Testis (tissue), 3 donors: Measurements from ENCODE around the gene AMMECR1. TPM values are rescaled to one million over a fixed set of nuclear protein-coding genes. Genes with fewer than 3 reads are reported as not detected.
"Not testable (repeated sequence)": the region's sequence is repeated elsewhere in the genome, so short reads cannot be mapped to it uniquely, and the experiment has no call there.

Experiments used
- DNase-seq: peaks from one replicate; pipeline ENCODE4 v3.0.0-alpha.2; 2019
- H3K27ac ChIP-seq, 2 donors: fragments of 200-600 bp; sonication (generic); one replicate each; pipeline ENCODE4 v1.5.1; 2019
- H3K27me3 ChIP-seq: fragments of 200-600 bp; sonication (generic); one replicate; pipeline ENCODE4 v1.5.1; 2019
- H3K36me3 ChIP-seq: fragments of 200-600 bp; sonication (generic); one replicate; pipeline ENCODE4 v1.5.1; 2017; ENCODE audit warnings: low read depth; ENCODE audit errors: missing control alignments
- H3K4me1 ChIP-seq: fragments of 200-600 bp; sonication (generic); one replicate; pipeline ENCODE4 v1.5.1; 2019
- H3K4me3 ChIP-seq, 2 donors: fragments of 200-600 bp; sonication (generic); one replicate each; pipeline ENCODE4 v1.5.1; 2017 to 2019
- H3K9me3 ChIP-seq: fragments of 200-600 bp; sonication (generic); one replicate; pipeline ENCODE4 v1.5.1; 2017
- POLR2A ChIP-seq: fragments of 450-650 bp; IDR thresholded peaks from one replicate; pipeline ENCODE4 v1.6.1; 2017; ENCODE audit warnings: antibody characterized with exemption, mild to moderate bottlenecking, moderate library complexity
- WGBS, 2 donors: methylation state at CpG; one replicate each; pipeline ENCODE4 v1.1.5; 2018; 5-methylcytosine and 5-hydroxymethylcytosine counted together
- intact Hi-C: fragments of 100-400 bp; cut with DNase I; formaldehyde crosslinking; loops from one replicate; pipeline ENCODE4 v1.15.1; 2023; ENCODE audit warnings: low total_unique reads
- polyA plus RNA-seq: library from polyadenylated mRNA; stranded (reverse); fragments of 350-450 nt; fragmentation: Illumina TruSeq; extraction: RNeasy Lipid Tissue Mini Kit (QIAGEN cat#74804); gene quantifications from one replicate; pipeline ENCODE4 v1.2.3, GENCODE V29; 2014; ENCODE audit warnings: low read depth, low replicate concordance; ENCODE audit not compliant: insufficient read depth
- total RNA-seq, 2 donors: library from RNA; depleted of rRNA; stranded (reverse); fragments of >200 nt; gene quantifications; one replicate each; pipeline ENCODE4 v1.2.3, GENCODE V29; 2016
- TF ChIP-seq, protein P1 (sequence below), 3 experiments: fragments of 450-650 bp in 2 of 3; fragments of 200-600 bp in 1 of 3; sonication (generic) in 1 of 3; IDR thresholded peaks; one replicate each; pipeline ENCODE4 v1.5.1; 2016 to 2019; ENCODE audit warnings: antibody characterized with exemption in 3 of 3, mild to moderate bottlenecking in 2 of 3, moderate library complexity in 1 of 3

AMMECR1 gene
- total and polyA plus RNA-seq, 3 donors from 2014 or later, result 3.3 to 5.7 (median 5.4) TPM

DNA sequence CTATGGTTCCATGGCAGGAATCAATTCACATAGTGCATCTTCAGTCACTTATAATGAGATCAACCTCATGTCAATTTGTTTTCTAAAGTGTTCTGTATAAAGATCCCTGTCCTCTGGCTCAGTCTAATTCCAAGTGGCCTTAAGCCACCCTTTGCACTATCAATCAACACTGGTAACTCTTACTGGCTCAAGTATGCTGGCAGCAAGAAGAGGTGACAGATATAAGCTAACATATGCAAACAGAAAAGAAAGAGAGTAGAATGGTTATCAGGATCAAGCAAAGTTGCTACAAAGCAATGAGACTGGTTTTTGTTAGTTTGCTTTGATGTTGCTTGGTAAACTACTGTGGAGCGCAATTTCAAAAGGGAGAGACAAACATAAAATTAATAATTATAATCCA, 67.0 kb downstream of the AMMECR1 start:
- Histone ChIP-seq H3K27ac (no peak overlapping the region), H3K9me3 (no peaks in the 10 kb centered on the region), H3K4me1 (no peaks in the 10 kb centered on the region), H3K4me3 (no peak overlapping the region), H3K27me3 (no peaks in the 10 kb centered on the region), H3K36me3 (no peaks in the 10 kb centered on the region)
- 100% methylated on average over 1 of the region's 1 CpG for WGBS, 2 donors
- TF ChIP-seq, protein P1, sequence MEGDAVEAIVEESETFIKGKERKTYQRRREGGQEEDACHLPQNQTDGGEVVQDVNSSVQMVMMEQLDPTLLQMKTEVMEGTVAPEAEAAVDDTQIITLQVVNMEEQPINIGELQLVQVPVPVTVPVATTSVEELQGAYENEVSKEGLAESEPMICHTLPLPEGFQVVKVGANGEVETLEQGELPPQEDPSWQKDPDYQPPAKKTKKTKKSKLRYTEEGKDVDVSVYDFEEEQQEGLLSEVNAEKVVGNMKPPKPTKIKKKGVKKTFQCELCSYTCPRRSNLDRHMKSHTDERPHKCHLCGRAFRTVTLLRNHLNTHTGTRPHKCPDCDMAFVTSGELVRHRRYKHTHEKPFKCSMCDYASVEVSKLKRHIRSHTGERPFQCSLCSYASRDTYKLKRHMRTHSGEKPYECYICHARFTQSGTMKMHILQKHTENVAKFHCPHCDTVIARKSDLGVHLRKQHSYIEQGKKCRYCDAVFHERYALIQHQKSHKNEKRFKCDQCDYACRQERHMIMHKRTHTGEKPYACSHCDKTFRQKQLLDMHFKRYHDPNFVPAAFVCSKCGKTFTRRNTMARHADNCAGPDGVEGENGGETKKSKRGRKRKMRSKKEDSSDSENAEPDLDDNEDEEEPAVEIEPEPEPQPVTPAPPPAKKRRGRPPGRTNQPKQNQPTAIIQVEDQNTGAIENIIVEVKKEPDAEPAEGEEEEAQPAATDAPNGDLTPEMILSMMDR (IDR thresholded peaks at IDR 0.05), result no peak
- intact Hi-C loops, result no loop called here
- no peak for DNase-seq

DNA sequence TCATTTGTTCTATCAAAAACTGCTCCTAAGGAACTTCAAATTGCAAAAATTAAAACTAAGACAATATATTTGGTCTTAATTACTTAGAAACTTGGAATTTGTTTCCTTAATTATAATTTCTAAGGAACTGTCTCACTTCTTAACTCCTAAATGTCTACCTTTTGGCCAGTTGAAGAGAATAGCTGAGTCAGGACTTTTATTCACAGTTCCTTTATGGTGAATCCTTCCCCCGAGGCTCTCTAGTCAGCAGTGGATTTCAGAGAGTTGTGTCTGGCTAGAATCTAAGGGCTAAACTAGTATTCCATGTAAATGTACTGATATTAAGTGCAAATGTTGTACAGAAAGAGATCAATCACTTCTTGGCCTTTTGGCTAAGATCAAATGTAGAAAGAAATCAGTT, 69.3 kb downstream of the AMMECR1 start:
- Histone ChIP-seq H3K4me3 (no peak overlapping the region), H3K27ac (no peak overlapping the region), H3K4me1 (no peaks in the 10 kb centered on the region), H3K27me3 (no peaks in the 10 kb centered on the region), H3K36me3 (no peaks in the 10 kb centered on the region), H3K9me3 (no peaks in the 10 kb centered on the region)
- TF ChIP-seq, protein P1 (IDR thresholded peaks at IDR 0.05), result no peak
- no peak for TF ChIP-seq POLR2A
- WGBS, 2 donors, result 95 to 100% methylated on average over 1 of the region's 1 CpG
- no peak for DNase-seq
- intact Hi-C loops, result no loop called here

DNA sequence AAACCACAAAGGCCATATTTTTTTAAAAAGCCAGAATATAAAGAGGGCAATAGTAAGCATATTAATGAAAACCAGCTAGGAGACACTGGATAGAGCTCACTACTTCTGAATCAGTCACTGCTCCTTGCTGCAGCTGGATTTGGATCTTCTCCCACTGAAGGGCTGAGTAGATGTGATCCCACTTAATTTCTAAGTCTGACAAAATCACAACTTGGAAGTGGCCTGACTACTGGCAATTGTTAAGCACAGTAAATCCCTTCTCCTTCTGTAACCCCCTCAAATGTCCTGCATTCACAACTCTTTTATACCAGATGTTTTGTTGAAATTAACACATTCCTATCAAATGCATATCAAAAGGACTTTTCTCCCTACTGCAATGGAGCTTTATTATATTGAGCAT, 72.9 kb downstream of the AMMECR1 start:
- Histone ChIP-seq H3K36me3 (no peaks in the 10 kb centered on the region), H3K4me1 (no peaks in the 10 kb centered on the region), H3K27ac (no peak overlapping the region), H3K4me3 (no peak overlapping the region), H3K9me3 (no peaks in the 10 kb centered on the region), H3K27me3 (no peaks in the 10 kb centered on the region)
- no peak for DNase-seq
- intact Hi-C loops, result no loop called here
- TF ChIP-seq, protein P1 (IDR thresholded peaks at IDR 0.05), result no peak
- no peak for TF ChIP-seq POLR2A

DNA sequence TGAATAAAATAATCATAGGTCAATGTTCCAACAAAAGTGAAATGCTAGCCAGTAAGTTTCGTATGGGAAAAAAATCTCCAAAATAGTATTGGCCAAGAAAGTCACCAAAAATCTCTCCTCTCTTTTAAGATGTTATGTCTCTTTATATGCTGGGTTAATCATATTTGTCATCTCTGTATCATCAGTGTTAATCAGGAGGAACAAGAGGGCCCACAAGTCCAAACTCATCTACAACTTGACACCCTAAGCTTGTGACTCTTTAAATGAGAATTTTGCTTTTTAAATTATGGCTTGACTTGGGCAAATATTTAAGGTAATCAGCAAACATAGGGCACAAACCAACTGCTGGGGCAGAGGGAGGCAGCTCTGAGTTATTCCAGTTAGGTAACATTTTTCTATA, 75.5 kb downstream of the AMMECR1 start:
- no peak for DNase-seq
- no peaks in the 10 kb centered on the region for H3K4me1 ChIP-seq
- intact Hi-C loops, result no loop called here
- H3K27ac ChIP-seq, result no peak overlapping the region
- no peaks in the 10 kb centered on the region for H3K9me3 ChIP-seq
- H3K36me3 ChIP-seq, result no peaks in the 10 kb centered on the region
- H3K27me3 ChIP-seq, result no peaks in the 10 kb centered on the region
- 80 to 94% methylated on average over 1 of the region's 1 CpG for WGBS, 2 donors
- H3K4me3 ChIP-seq, result no peak overlapping the region
- TF ChIP-seq POLR2A, result no peak
- TF ChIP-seq, protein P1 (IDR thresholded peaks at IDR 0.05), result no peak

DNA sequence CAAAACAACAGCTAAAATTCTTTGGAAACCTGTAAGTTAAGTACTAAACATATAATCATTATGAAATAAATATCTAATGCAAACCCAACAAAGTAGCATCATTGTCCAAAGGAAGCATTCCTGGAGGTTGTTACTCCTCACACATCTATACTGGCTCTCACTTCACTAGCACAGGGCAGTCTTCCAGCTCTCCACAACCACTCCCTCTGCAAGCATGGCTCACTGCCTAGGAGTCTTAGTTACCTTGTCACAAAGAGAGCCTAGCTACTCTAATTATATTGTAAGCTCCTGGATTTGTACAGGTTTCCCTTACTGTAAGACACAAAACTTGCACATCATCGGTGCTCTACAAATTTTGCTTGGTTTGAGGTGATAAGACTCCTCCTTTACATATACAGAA, 76.1 kb downstream of the AMMECR1 start:
- WGBS, 2 donors, result 83 to 88% methylated on average over 1 of the region's 1 CpG
- no peaks in the 10 kb centered on the region for H3K4me1 ChIP-seq
- DNase-seq, result peak; percentile 18
- TF ChIP-seq, protein P1 (IDR thresholded peaks at IDR 0.05), result no peak
- TF ChIP-seq POLR2A, result no peak
- no peak overlapping the region for H3K27ac ChIP-seq
- H3K36me3 ChIP-seq, result no peaks in the 10 kb centered on the region
- H3K4me3 ChIP-seq, result no peak overlapping the region
- intact Hi-C loops, result no loop called here
- H3K9me3 ChIP-seq, result no peaks in the 10 kb centered on the region
- no peaks in the 10 kb centered on the region for H3K27me3 ChIP-seq

DNA sequence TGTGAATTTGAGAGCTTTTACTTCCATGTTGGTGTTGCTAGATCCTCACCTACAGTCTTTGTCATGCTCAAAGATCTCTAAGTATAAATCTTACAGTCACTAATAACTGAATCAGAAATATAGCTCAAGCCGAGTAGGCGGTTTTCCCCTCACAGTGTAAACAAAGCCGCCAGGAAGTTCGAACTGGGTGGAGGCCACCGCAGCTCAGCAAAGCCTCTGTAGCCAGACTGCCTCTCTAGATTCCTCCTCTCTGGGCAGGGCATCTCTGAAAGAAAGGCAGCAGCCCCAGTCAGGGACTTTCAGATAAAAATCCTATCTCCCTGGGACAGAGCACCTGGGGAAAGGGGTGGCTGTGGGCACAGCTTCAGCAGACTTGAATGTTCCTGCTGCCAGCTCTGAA, 79.6 kb downstream of the AMMECR1 start:
- H3K36me3 ChIP-seq, H3K4me1 ChIP-seq, H3K9me3 ChIP-seq, H3K27ac ChIP-seq, H3K4me3 ChIP-seq, DNase-seq, H3K27me3 ChIP-seq, intact Hi-C loops: not testable (repeated sequence)
- 84% methylated on average over 5 of the region's 5 CpGs; no CpG with 5 or more reads in 1 of the 2 donors for WGBS, 2 donors

DNA sequence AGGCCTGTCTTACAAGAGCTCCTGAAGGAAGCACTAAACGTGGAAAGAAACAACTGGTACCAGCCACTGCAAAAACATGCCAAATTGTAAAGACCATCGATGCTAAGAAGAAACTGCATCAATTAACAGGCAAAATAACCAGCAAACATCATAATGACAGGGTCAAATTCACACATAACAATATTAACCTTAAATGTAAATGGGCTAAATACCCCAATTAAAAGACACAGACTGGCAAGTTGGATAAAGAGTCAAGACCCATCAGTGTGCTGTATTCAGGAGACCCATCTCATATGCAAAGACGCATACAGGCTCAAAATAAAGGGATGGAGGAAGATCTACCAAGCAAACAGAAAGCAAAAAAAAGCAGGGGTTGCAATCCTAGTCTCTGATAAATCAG, 86.4 kb downstream of the AMMECR1 start:
- H3K27ac ChIP-seq, H3K9me3 ChIP-seq, H3K27me3 ChIP-seq, H3K4me1 ChIP-seq, intact Hi-C loops, H3K4me3 ChIP-seq, DNase-seq, H3K36me3 ChIP-seq: not testable (repeated sequence)
- WGBS, 2 donors, result 82 to 90% methylated on average over 3 of the region's 3 CpGs
